ENCODE results near the gene PTPRT.

Gene PTPRT

GRCh38 chr20:42641886-42642285 is 547.8 kb downstream of the PTPRT start:
- H3K36me3 ChIP-seq (ENCODE audit: control insufficient read depth, insufficient read depth, low read length), result no peaks in the 10 kb centered on the region
- H3K9me3 ChIP-seq (ENCODE audit: control insufficient read depth, low read length), result no peaks in the 10 kb centered on the region
- no peak overlapping the region for H3K4me3 ChIP-seq (ENCODE audit: low read length)
- no peaks in the 10 kb centered on the region for H3K4me1 ChIP-seq (ENCODE audit: control insufficient read depth, insufficient read depth, low read length)
- H3K9ac ChIP-seq (ENCODE audit: low read length), result no peak overlapping the region
- no peaks in the 10 kb centered on the region for H3K27me3 ChIP-seq (ENCODE audit: control insufficient read depth, insufficient read depth, low read length)

- Histone ChIP-seq H3K36me3 (ENCODE audit: control insufficient read depth, insufficient read depth, low read length) (no peaks in the 10 kb centered on the region), H3K4me3 (ENCODE audit: low read length) (no peak overlapping the region), H3K9ac (ENCODE audit: low read length) (no peak overlapping the region), H3K4me1 (ENCODE audit: control insufficient read depth, insufficient read depth, low read length) (no peaks in the 10 kb centered on the region), H3K9me3 (ENCODE audit: control insufficient read depth, low read length) (no peaks in the 10 kb centered on the region), H3K27me3 (ENCODE audit: control insufficient read depth, insufficient read depth, low read length) (no peaks in the 10 kb centered on the region)
Observed at GRCh38 chr20:42639140-42639539, 550.6 kb downstream of the PTPRT start.

GRCh38 chr20:42635699-42636411 is 553.9 kb downstream of the PTPRT start:
- Histone ChIP-seq H3K9ac (ENCODE audit: low read length) (no peak overlapping the region), H3K36me3 (ENCODE audit: control insufficient read depth, insufficient read depth, low read length) (no peaks in the 10 kb centered on the region), H3K27me3 (ENCODE audit: control insufficient read depth, insufficient read depth, low read length) (no peaks in the 10 kb centered on the region), H3K4me3 (ENCODE audit: low read length) (no peak overlapping the region), H3K4me1 (ENCODE audit: control insufficient read depth, insufficient read depth, low read length) (no peaks in the 10 kb centered on the region), H3K9me3 (ENCODE audit: control insufficient read depth, low read length) (no peaks in the 10 kb centered on the region)

DNA sequence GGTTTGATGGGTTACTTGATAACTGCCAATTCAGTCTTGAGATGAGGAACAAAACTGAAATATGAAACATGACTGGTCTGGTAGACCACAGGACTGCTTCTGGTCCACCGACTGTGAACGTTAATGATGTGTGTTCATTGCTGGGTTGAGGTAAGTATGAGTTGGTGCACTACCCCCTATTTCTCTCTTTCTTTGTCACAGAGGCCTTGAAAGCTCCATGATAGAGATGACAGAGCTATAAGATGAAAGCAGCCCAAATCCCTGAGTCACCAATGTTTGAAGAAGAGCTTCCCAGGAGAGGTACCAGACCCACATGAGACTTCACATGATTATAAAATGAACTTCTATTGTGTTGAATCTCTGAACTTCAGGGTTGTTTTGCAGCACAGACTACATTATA is 555.5 kb downstream of the PTPRT start:
- Histone ChIP-seq H3K9ac (ENCODE audit: low read length) (no peak overlapping the region), H3K9me3 (ENCODE audit: control insufficient read depth, low read length) (no peaks in the 10 kb centered on the region)

GRCh38 chr20:42628683-42629082 is 561.0 kb downstream of the PTPRT start:
- Histone ChIP-seq H3K27me3 (ENCODE audit: control insufficient read depth, insufficient read depth, low read length) (no peaks in the 10 kb centered on the region), H3K9me3 (ENCODE audit: control insufficient read depth, low read length) (no peaks in the 10 kb centered on the region), H3K4me3 (ENCODE audit: low read length) (no peak overlapping the region), H3K4me1 (ENCODE audit: control insufficient read depth, insufficient read depth, low read length) (no peaks in the 10 kb centered on the region), H3K36me3 (ENCODE audit: control insufficient read depth, insufficient read depth, low read length) (no peaks in the 10 kb centered on the region), H3K9ac (ENCODE audit: low read length) (no peak overlapping the region)

More for the DNA sequence above, 555.5 kb downstream of the PTPRT start:
- H3K4me1 ChIP-seq (ENCODE audit: control insufficient read depth, insufficient read depth, low read length), result no peaks in the 10 kb centered on the region
- H3K4me3 ChIP-seq (ENCODE audit: low read length), result no peak overlapping the region
- H3K36me3 ChIP-seq (ENCODE audit: control insufficient read depth, insufficient read depth, low read length), result no peaks in the 10 kb centered on the region
- no peaks in the 10 kb centered on the region for H3K27me3 ChIP-seq (ENCODE audit: control insufficient read depth, insufficient read depth, low read length)

DNA sequence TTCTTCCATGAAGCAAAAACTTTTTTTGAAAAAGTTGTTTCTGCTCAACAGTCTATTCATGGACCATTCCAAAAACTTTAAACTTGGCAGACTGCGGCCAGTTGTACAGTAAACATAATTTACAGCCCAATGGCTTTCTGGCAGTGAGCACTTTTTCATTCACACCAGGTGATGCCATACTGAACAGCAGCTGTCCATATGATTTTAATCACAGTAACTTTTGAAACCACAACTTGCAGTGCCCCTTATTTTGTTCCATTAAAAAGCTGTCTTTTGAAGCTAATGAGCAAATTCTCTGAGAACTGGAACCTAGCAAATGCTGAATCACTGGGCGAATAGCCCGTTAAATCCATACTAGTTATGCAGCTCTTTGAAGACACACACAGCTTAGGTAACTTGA is 576.6 kb downstream of the PTPRT start:
- no peaks in the 10 kb centered on the region for H3K4me1 ChIP-seq (ENCODE audit: control insufficient read depth, insufficient read depth, low read length)
- H3K27me3 ChIP-seq (ENCODE audit: control insufficient read depth, insufficient read depth, low read length), result no peaks in the 10 kb centered on the region
- no peaks in the 10 kb centered on the region for H3K9me3 ChIP-seq (ENCODE audit: control insufficient read depth, low read length)
- no peaks in the 10 kb centered on the region for H3K36me3 ChIP-seq (ENCODE audit: control insufficient read depth, insufficient read depth, low read length)
- H3K4me3 ChIP-seq (ENCODE audit: low read length), result no peak overlapping the region
- no peak overlapping the region for H3K9ac ChIP-seq (ENCODE audit: low read length)

DNA sequence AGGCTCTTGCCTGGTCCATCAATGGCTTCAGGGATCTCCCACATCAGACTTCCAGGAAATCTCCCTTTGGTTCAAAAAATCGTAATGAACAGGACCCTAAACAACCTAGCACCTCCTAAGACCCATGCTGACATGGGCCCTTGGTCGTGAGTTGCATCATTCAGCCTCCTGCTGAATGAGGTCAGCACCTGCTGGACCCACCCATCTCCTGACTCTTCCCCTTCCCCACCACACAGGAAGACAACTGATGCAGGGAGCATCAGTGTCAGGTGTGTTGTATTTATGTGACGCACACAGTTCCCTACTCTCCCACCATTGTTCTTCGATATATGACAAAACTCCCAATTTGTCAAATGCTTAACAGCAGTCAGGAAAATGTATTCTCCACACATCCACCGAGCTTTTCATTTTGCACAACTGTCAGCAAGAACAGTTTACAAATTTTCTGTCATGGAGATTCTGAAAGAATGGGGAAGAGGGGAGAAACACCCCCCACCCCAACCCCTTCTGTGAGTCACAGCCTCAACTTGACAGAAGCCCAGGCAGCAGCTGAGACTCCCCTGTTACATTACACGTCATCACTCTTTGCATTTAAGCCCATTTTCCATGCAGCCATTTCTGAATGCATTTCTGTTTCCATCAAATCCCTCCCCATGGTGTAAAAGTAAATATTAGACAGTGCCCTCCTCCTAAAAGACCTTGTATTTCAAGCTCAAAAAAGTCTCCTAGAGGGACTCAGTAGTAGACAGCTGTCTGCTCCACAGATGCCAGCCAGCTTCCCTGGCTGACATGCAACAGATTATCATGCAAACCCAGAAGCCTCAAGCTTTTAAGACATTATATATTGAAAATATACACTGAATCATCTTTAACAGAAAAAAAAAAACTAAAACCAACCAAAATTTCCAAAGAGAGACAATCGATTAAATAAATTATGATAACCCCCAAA is 577.5 kb downstream of the PTPRT start:
- H3K9me3 ChIP-seq (ENCODE audit: control insufficient read depth, low read length), result no peaks in the 10 kb centered on the region
- no peaks in the 10 kb centered on the region for H3K4me1 ChIP-seq (ENCODE audit: control insufficient read depth, insufficient read depth, low read length)
- H3K27me3 ChIP-seq (ENCODE audit: control insufficient read depth, insufficient read depth, low read length), result no peaks in the 10 kb centered on the region
- H3K36me3 ChIP-seq (ENCODE audit: control insufficient read depth, insufficient read depth, low read length), result no peaks in the 10 kb centered on the region
- no peak overlapping the region for H3K4me3 ChIP-seq (ENCODE audit: low read length)
- H3K9ac ChIP-seq (ENCODE audit: low read length), result no peak overlapping the region

DNA sequence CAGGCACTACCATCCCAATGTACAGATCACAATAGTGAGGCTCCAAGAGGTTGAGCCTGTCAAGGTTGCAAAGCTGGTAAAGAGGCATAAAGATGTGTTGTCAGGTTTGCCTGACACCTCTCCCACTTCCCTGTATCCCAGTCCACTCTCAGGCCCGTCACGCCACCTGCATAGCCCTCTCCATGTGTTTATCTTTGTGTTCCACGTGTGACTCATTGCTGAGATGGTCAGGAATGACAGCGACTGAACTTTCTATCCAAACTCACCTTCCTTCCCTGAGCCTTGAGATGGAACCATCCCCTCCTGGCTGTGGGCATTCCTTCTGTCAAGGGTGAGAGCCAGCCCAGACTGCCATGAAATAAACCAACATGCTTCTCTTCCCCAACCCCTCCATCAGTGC is 578.3 kb downstream of the PTPRT start:
- H3K4me1 ChIP-seq (ENCODE audit: control insufficient read depth, insufficient read depth, low read length), result no peaks in the 10 kb centered on the region
- H3K4me3 ChIP-seq (ENCODE audit: low read length), result no peak overlapping the region
- no peaks in the 10 kb centered on the region for H3K36me3 ChIP-seq (ENCODE audit: control insufficient read depth, insufficient read depth, low read length)
- H3K27me3 ChIP-seq (ENCODE audit: control insufficient read depth, insufficient read depth, low read length), result no peaks in the 10 kb centered on the region
- H3K9ac ChIP-seq (ENCODE audit: low read length), result no peak overlapping the region
- H3K9me3 ChIP-seq (ENCODE audit: control insufficient read depth, low read length), result no peaks in the 10 kb centered on the region

DNA sequence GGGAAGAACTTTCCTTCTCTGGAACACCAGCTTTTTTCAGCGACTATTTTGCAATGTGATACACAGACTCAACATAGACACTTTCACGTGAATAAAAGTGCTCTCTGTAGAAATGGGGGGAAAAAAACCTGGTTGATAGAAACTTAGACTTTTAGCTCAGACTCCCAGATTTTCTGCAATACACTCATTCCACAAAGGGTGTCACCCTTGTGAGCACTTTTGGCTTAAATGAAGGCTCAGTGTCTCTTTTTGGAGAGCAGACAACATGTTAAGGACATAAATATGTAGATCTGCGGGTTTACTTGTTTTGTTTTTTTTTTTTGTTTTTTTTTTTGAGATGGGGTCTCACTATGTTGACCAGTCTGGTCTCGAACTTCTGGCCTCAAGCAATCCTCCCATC is 579.6 kb downstream of the PTPRT start:
- Histone ChIP-seq H3K9me3 (ENCODE audit: control insufficient read depth, low read length) (no peaks in the 10 kb centered on the region), H3K27me3 (ENCODE audit: control insufficient read depth, insufficient read depth, low read length) (no peaks in the 10 kb centered on the region), H3K4me3 (ENCODE audit: low read length) (no peak overlapping the region), H3K9ac (ENCODE audit: low read length) (no peak overlapping the region), H3K36me3 (ENCODE audit: control insufficient read depth, insufficient read depth, low read length) (no peaks in the 10 kb centered on the region), H3K4me1 (ENCODE audit: control insufficient read depth, insufficient read depth, low read length) (no peaks in the 10 kb centered on the region)

- Histone ChIP-seq H3K4me1 (ENCODE audit: control insufficient read depth, insufficient read depth, low read length) (no peaks in the 10 kb centered on the region), H3K9ac (ENCODE audit: low read length) (no peak overlapping the region), H3K27me3 (ENCODE audit: control insufficient read depth, insufficient read depth, low read length) (no peaks in the 10 kb centered on the region), H3K36me3 (ENCODE audit: control insufficient read depth, insufficient read depth, low read length) (no peaks in the 10 kb centered on the region), H3K4me3 (ENCODE audit: low read length) (no peak overlapping the region), H3K9me3 (ENCODE audit: control insufficient read depth, low read length) (no peaks in the 10 kb centered on the region)
Observed at GRCh38 chr20:42609618-42610017, 580.1 kb downstream of the PTPRT start.

DNA sequence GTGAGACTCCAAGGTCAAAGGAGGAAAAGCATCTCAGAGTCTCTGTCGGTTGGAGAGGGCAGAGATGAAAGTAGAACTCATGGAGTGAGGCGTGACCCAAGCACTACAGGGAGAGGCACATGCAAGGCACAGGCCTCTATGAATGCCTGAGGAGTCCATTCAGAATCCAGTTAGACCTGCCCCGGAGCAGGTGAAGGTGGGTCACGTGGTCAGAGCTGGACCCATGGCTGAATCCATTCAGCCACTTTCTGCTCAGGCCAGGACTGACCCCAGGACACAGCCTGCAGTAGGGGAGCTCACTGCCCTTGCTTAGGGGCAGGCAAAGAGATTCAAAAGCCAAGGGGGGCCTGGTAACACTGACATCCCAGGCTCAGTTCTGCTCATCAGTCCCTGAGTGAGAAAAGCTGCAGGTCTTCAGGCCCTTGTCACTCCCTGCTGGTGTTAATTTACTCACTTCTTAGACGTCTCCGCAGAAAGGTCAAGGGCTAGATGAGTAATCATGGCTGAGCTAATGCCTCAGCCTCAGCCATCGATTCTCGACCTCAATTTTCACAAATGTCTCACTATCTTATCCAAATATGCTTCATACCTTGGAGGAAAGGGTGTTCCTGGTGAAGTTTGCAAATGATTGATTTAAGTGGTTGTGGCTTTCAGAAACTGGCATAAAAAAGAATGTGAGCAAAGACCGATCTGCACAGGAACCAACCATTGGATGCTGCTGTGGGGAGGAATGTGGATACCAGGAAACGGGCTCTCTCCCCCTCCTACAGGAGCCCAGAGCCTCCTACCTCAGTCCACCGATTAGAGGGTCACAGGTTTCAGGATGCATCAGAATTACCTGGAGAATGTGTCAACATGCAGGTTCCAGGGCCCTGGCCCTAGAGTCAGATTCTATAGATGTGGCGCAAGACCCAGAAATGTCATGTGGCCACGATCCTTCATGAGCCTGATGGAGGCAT is 584.4 kb downstream of the PTPRT start:
- Histone ChIP-seq H3K9ac (ENCODE audit: low read length) (no peak overlapping the region), H3K27me3 (ENCODE audit: control insufficient read depth, insufficient read depth, low read length) (no peaks in the 10 kb centered on the region), H3K4me1 (ENCODE audit: control insufficient read depth, insufficient read depth, low read length) (no peaks in the 10 kb centered on the region), H3K4me3 (ENCODE audit: low read length) (no peak overlapping the region), H3K9me3 (ENCODE audit: control insufficient read depth, low read length) (no peaks in the 10 kb centered on the region), H3K36me3 (ENCODE audit: control insufficient read depth, insufficient read depth, low read length) (no peaks in the 10 kb centered on the region)
